Natural killer cell (primary cell): ENCODE results near the gene MDGA2. TPM values are rescaled to one million over a fixed set of nuclear protein-coding genes. Genes with fewer than 3 reads are reported as not detected.
"Not testable (repeated sequence)": the region's sequence is repeated elsewhere in the genome, so short reads cannot be mapped to it uniquely, and the experiment has no call there.

Experiments
- ATAC-seq, 3 donors: fragments of 150-1000 bp in 2 of 3; fragments of 200-7000 bp in 1 of 3; cut with Tn5 transposase; 1 replicate in 1 of 3; 2 replicates in 2 of 3; pipeline ENCODE4 v1.10.0; 2021; ENCODE audit warnings: mild to moderate bottlenecking in 2 of 3, moderate library complexity in 2 of 3
- DNase-seq, 2 donors: peaks; one replicate each; pipeline versions ENCODE4 v3.0.0 to v3.0.0-alpha.2; 2013 to 2021; ENCODE audit warnings: mixed read lengths in 1 of 2
- H3K27ac ChIP-seq: one replicate; pipeline ENCODE4 v1.5.1; 2013; ENCODE audit warnings: mild to moderate bottlenecking, low read length
- H3K27me3 ChIP-seq: one replicate; pipeline ENCODE4 v1.6.1; 2013; ENCODE audit warnings: low read length; ENCODE audit not compliant: control insufficient read depth, insufficient read depth
- H3K36me3 ChIP-seq: one replicate; pipeline ENCODE4 v1.6.1; 2013; ENCODE audit warnings: low read length; ENCODE audit not compliant: control insufficient read depth, insufficient read depth
- H3K4me1 ChIP-seq: one replicate; pipeline ENCODE4 v1.6.1; 2013; ENCODE audit warnings: low read length; ENCODE audit not compliant: control insufficient read depth, insufficient read depth
- H3K4me3 ChIP-seq: one replicate; pipeline ENCODE4 v1.5.1; 2013; ENCODE audit warnings: low read length
- H3K9me3 ChIP-seq: one replicate; pipeline ENCODE4 v1.6.1; 2013; ENCODE audit warnings: low read length; ENCODE audit not compliant: control insufficient read depth, insufficient read depth
- H3K27ac Mint-ChIP-seq, 2 donors: one replicate each; pipeline ENCODE4 v1.8.0; 2022; ENCODE audit warnings: mild to moderate bottlenecking in 2 of 2, mixed read lengths in 2 of 2, moderate library complexity in 1 of 2
- H3K27me3 Mint-ChIP-seq, 2 donors: one replicate each; pipeline ENCODE4 v1.8.0; 2022; ENCODE audit warnings: low read depth in 2 of 2, mixed read lengths in 2 of 2
- H3K36me3 Mint-ChIP-seq: one replicate; pipeline ENCODE4 v1.8.0; 2022; ENCODE audit warnings: mixed read lengths
- H3K4me1 Mint-ChIP-seq, 2 donors: one replicate each; pipeline ENCODE4 v1.8.0; 2022; ENCODE audit warnings: mixed read lengths in 2 of 2
- H3K4me3 Mint-ChIP-seq: one replicate; pipeline ENCODE4 v1.8.0; 2022; ENCODE audit warnings: mild to moderate bottlenecking, moderate library complexity, mixed read lengths
- H3K9me3 Mint-ChIP-seq, 2 donors: one replicate each; pipeline ENCODE4 v1.8.0; 2022; ENCODE audit warnings: mixed read lengths in 2 of 2
- WGBS: methylation state at CpG from one replicate; pipeline ENCODE4 v1.1.7; 2013; ENCODE audit warnings: missing lambda C conversion rate; ENCODE audit not compliant: insufficient coverage; 5-methylcytosine and 5-hydroxymethylcytosine counted together
- intact Hi-C: fragments of 100-400 bp; cut with micrococcal nuclease; formaldehyde crosslinking; loops from one replicate; pipeline ENCODE4 v1.14.2; 2022
- total RNA-seq, 4 donors: library from RNA; stranded (reverse); fragments of 120-200 nt in 1 of 4; gene quantifications; one replicate each; pipeline versions ENCODE4 v1.2.3 to v1.2.4, GENCODE V29; 2013 to 2022
- TF ChIP-seq, protein P1 (sequence below): fragments of 200-600 bp; IDR thresholded peaks from one replicate; pipeline ENCODE4 v1.8.0; 2022; ENCODE audit warnings: antibody characterized with exemption

Gene MDGA2
- total RNA-seq, 3 donors from 2014 or later (not counting 1 experiment from before 2014, with no cell fraction given): not detected

DNA sequence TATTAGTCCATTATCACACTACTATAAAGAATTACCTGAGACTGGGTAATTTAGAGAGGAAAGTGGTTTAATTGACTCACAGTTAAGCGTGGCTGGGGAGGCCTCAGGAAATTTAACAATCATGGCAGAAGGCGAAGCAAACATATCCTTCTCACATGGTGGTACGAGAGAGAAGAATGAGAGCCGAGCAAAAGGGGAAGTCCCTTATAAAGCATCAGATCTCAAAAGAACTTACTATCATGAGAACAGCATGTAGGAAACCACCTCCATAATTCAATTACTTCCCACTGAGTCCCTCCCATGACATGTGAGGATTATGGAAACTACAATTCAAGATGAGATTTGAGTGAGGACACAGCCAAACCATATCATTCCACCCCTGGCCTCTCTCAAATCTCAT, 422.6 kb downstream of the MDGA2 start:
- peaks cover 23 to 25% of the 10 kb centered on the region in 2 donors for H3K9me3 Mint-ChIP-seq
- ATAC-seq (no peak), DNase-seq (no peak)
- TF ChIP-seq, protein P1, sequence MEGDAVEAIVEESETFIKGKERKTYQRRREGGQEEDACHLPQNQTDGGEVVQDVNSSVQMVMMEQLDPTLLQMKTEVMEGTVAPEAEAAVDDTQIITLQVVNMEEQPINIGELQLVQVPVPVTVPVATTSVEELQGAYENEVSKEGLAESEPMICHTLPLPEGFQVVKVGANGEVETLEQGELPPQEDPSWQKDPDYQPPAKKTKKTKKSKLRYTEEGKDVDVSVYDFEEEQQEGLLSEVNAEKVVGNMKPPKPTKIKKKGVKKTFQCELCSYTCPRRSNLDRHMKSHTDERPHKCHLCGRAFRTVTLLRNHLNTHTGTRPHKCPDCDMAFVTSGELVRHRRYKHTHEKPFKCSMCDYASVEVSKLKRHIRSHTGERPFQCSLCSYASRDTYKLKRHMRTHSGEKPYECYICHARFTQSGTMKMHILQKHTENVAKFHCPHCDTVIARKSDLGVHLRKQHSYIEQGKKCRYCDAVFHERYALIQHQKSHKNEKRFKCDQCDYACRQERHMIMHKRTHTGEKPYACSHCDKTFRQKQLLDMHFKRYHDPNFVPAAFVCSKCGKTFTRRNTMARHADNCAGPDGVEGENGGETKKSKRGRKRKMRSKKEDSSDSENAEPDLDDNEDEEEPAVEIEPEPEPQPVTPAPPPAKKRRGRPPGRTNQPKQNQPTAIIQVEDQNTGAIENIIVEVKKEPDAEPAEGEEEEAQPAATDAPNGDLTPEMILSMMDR: no peak
- 57% methylated on average over 4 of the region's 4 CpGs for WGBS
- H3K4me1 Mint-ChIP-seq: no peaks in the 10 kb centered on the region
- Histone ChIP-seq H3K27ac (no peak overlapping the region), H3K36me3 (no peaks in the 10 kb centered on the region), H3K4me3 (no peak overlapping the region), H3K9me3 (no peaks in the 10 kb centered on the region), H3K4me1 (no peaks in the 10 kb centered on the region), H3K27me3 (no peaks in the 10 kb centered on the region)
- no peak overlapping the region for H3K4me3 Mint-ChIP-seq
- no peaks in the 10 kb centered on the region for H3K27me3 Mint-ChIP-seq
- H3K36me3 Mint-ChIP-seq: no peaks in the 10 kb centered on the region
- intact Hi-C loops: no loop called here
- no peak overlapping the region for H3K27ac Mint-ChIP-seq

GRCh38 chr14:47246367-47246766, 429.0 kb downstream of the MDGA2 start:
- Histone ChIP-seq H3K27me3 (no peaks in the 10 kb centered on the region), H3K9me3 (peaks cover 2% of the 10 kb centered on the region), H3K4me1 (no peaks in the 10 kb centered on the region), H3K27ac (no peak overlapping the region), H3K36me3 (no peaks in the 10 kb centered on the region), H3K4me3 (no peak overlapping the region)
- WGBS: 86% methylated on average over 1 of the region's 1 CpG
- Mint-ChIP-seq H3K4me3 (no peak overlapping the region), H3K36me3 (no peaks in the 10 kb centered on the region), H3K27ac (no peak overlapping the region), H3K4me1 (no peaks in the 10 kb centered on the region), H3K27me3 (no peaks in the 10 kb centered on the region), H3K9me3 (peaks cover 8 to 11% of the 10 kb centered on the region in 2 donors)
- ATAC-seq: no peak
- TF ChIP-seq, protein P1: no peak
- intact Hi-C loops: no loop called here
- no peak for DNase-seq

DNA sequence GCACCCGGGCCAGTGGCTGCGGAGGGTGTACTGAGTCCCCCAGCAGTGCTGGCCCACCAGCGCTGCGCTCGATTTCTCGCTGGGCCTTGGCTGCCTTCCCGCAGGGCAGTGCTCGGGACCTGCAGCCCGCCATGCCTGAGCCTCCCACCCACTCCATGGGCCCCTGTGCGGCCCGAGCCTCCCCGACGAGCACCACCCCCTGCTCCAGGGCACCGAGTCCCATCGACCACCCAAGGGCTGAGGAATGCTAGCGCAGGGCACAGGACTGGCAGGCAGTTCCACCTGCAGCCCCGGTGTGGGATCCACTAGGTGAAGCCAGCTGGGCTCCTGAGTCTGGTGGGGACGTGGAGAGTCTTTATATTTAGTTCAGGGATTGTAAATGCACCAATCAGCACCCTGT, 432.8 kb downstream of the MDGA2 start:
- H3K9me3 Mint-ChIP-seq: peaks cover 9 to 11% of the 10 kb centered on the region in 2 donors
- H3K4me1 ChIP-seq, H3K4me3 ChIP-seq, H3K9me3 ChIP-seq, intact Hi-C loops, H3K36me3 ChIP-seq, H3K36me3 Mint-ChIP-seq, DNase-seq, H3K27me3 ChIP-seq, H3K4me3 Mint-ChIP-seq, ATAC-seq, H3K27ac ChIP-seq, H3K4me1 Mint-ChIP-seq, H3K27me3 Mint-ChIP-seq, H3K27ac Mint-ChIP-seq: not testable (repeated sequence)
- WGBS: 86% methylated on average over 18 of the region's 18 CpGs

GRCh38 chr14:47240748-47241437, 434.5 kb downstream of the MDGA2 start:
- no peak overlapping the region for H3K4me3 Mint-ChIP-seq
- H3K27me3 Mint-ChIP-seq: no peaks in the 10 kb centered on the region
- 60% methylated on average over 1 of the region's 1 CpG for WGBS
- H3K27ac Mint-ChIP-seq: no peak overlapping the region
- no peak for DNase-seq
- no peaks in the 10 kb centered on the region for H3K9me3 ChIP-seq
- TF ChIP-seq, protein P1: no peak
- no peaks in the 10 kb centered on the region for H3K4me1 Mint-ChIP-seq
- peaks cover 5 to 6% of the 10 kb centered on the region in 2 donors for H3K9me3 Mint-ChIP-seq
- H3K27me3 ChIP-seq: no peaks in the 10 kb centered on the region
- H3K36me3 ChIP-seq: no peaks in the 10 kb centered on the region
- no peaks in the 10 kb centered on the region for H3K36me3 Mint-ChIP-seq
- no peak overlapping the region for H3K4me3 ChIP-seq
- H3K4me1 ChIP-seq: no peaks in the 10 kb centered on the region
- no peak for ATAC-seq
- H3K27ac ChIP-seq: no peak overlapping the region
- intact Hi-C loops: no loop called here
